ENCODE measurements around the gene RABGAP1L.

DNA sequence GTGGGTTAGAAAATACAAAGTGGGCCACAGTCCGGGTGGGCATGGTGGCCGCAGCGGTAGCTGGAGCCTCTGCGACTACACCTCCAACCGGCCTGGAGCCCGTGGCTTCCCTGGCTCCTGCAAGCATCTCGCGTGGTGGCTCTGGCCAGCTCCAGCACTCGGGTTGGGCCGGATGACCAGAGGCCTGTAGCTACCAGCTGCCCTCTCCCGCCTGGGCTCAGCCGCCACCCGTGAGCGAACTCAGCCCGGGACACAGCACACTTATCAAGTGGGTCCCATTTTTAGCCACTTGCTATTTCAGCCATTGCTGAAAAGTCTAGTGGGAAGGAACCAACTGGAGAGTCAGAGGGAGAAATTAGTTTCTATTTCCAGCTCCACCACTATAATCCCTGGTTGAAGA, 732.7 kb downstream of the RABGAP1L start:
- TF ChIP-seq, protein P1, sequence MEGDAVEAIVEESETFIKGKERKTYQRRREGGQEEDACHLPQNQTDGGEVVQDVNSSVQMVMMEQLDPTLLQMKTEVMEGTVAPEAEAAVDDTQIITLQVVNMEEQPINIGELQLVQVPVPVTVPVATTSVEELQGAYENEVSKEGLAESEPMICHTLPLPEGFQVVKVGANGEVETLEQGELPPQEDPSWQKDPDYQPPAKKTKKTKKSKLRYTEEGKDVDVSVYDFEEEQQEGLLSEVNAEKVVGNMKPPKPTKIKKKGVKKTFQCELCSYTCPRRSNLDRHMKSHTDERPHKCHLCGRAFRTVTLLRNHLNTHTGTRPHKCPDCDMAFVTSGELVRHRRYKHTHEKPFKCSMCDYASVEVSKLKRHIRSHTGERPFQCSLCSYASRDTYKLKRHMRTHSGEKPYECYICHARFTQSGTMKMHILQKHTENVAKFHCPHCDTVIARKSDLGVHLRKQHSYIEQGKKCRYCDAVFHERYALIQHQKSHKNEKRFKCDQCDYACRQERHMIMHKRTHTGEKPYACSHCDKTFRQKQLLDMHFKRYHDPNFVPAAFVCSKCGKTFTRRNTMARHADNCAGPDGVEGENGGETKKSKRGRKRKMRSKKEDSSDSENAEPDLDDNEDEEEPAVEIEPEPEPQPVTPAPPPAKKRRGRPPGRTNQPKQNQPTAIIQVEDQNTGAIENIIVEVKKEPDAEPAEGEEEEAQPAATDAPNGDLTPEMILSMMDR (conservative IDR thresholded peaks at IDR 0.05): no peak
- TF ChIP-seq EZH2 (IDR thresholded peaks at IDR 0.05; ENCODE audit: low read depth): no peak
